A673 (cell line): ENCODE data around the gene AK5. TPM values are rescaled to one million over a fixed set of nuclear protein-coding genes. Genes with fewer than 3 reads are reported as not detected.

Experiments used
- BruUV-seq: library from RNA; stranded (reverse); fragments of 400-500 nt; replicated peaks from 2 replicates; lab custom pipeline; 2021; lab: Mats Ljungman, UMichigan
- CTCF ChIA-PET: fragments of 300-600 bp; sonication (Branson Sonifier 250); formaldehyde crosslinking; loops from one replicate; lab custom pipeline; 2022; ENCODE audit warnings: antibody characterized with exemption; lab: Charles Lee
- POLR2A ChIA-PET: fragments of 300-600 bp; sonication (Branson Sonifier 250); formaldehyde crosslinking; loops from one replicate; lab custom pipeline; 2022; ENCODE audit warnings: antibody characterized with exemption; ENCODE audit not compliant: low non-redundant PET; lab: Charles Lee
- DNase-seq: peaks from one replicate; pipeline ENCODE4 v3.0.0-alpha.2; 2015; ENCODE audit warnings: low spot score
- H3K27ac ChIP-seq: fragments of 200-600 bp; sonication (generic); 2 replicates; pipeline ENCODE4 v1.5.1; 2016; ENCODE audit warnings: mixed run types, low read depth, mild to moderate bottlenecking, mixed read lengths, antibody characterized with exemption, low read length; ENCODE audit not compliant: poor library complexity, severe bottlenecking
- H3K27me3 ChIP-seq: fragments of 200-600 bp; sonication (generic); replicated peaks from 2 replicates; pipeline ENCODE4 v1.6.1; 2017; ENCODE audit warnings: mixed run types, low read depth, mild to moderate bottlenecking, mixed read lengths, antibody characterized with exemption, low read length; ENCODE audit not compliant: insufficient read depth, poor library complexity
- H3K36me3 ChIP-seq: fragments of 200-600 bp; sonication (generic); 2 replicates; pipeline ENCODE4 v1.6.1; 2016; ENCODE audit warnings: mixed run types, mild to moderate bottlenecking, mixed read lengths, antibody characterized with exemption, low read length; ENCODE audit not compliant: insufficient read depth, poor library complexity, severe bottlenecking
- H3K4me1 ChIP-seq: fragments of 200-600 bp; sonication (generic); 2 replicates; pipeline ENCODE4 v1.6.1; 2017; ENCODE audit warnings: mixed run types, mild to moderate bottlenecking, mixed read lengths, antibody characterized with exemption, low read length; ENCODE audit not compliant: insufficient read depth, poor library complexity, severe bottlenecking
- H3K4me3 ChIP-seq: fragments of 200-600 bp; sonication (generic); 2 replicates; pipeline ENCODE4 v1.5.1; 2016; ENCODE audit warnings: low read depth, mixed run types, mild to moderate bottlenecking, mixed read lengths, low read length; ENCODE audit not compliant: poor library complexity, severe bottlenecking
- H3K9me3 ChIP-seq: fragments of 200-600 bp; sonication (generic); 2 replicates; pipeline ENCODE4 v1.6.1; 2016; ENCODE audit warnings: mixed run types, low read depth, mild to moderate bottlenecking, mixed read lengths, antibody characterized with exemption, low read length; ENCODE audit not compliant: poor library complexity, severe bottlenecking
- EZH2 ChIP-seq: fragments of 200-600 bp; sonication (generic); IDR thresholded peaks from 2 replicates; pipeline ENCODE4 v1.6.1; 2017; ENCODE audit warnings: borderline replicate concordance, low read depth, mild to moderate bottlenecking, mixed read lengths, antibody characterized with exemption, low read length; ENCODE audit not compliant: poor library complexity, severe bottlenecking
- intact Hi-C: fragments of 100-400 bp; cut with micrococcal nuclease; formaldehyde crosslinking; loops from one replicate; pipeline ENCODE4 v1.10.0; 2022; ENCODE audit not compliant: unreplicated experiment
- total RNA-seq: library from RNA; stranded (reverse); gene quantifications from 2 replicates; pipeline ENCODE4 v1.2.3, GENCODE V29; 2021
- TF ChIP-seq, protein P1 (sequence below): fragments of 300-800, 200-600 bp; sonication (generic); conservative IDR thresholded peaks from 2 replicates; pipeline ENCODE4 v1.5.1; 2017; ENCODE audit warnings: low read depth, mild to moderate bottlenecking, antibody characterized with exemption, low read length, moderate library complexity, mixed read lengths

AK5 gene
- total RNA-seq, 1 experiment from 2014 or later, result 0.47 TPM

DNA sequence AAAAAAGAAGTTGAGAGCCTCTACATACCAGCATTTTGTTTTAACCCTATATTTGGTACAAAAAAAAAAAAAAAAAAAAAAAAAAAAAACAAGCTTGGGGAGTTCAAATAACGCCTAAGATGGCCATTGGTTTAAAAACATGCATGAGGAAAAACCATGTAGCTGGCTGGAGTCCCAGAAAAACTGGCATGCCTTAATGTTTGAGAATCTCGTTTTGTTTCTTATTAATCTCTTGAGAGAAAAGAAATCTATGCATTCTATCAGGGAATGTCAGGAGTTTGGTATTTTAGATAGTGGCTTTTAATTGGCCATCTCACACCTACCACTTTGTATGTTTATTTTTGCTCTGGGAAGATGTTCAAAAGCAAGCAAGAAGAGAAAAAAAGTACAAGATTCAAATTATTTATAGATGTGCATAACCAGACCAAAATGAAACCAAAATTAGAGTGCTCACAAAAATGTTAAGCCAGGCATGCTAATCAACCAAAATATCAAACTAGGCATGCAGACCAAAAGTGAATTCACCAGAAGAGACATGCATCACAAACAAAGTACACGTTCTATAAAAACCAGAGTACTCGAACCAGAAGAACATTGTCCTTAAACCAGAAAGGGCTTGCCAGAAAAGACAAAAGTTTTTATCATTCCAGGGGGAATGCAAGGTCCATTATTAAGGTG, 156.6 kb downstream of the AK5 start:
- BruUV-seq, result no TSS peak
- H3K36me3 ChIP-seq, result no peaks in the 10 kb centered on the region
- no peak overlapping the region for H3K27ac ChIP-seq
- no peaks in the 10 kb centered on the region for H3K9me3 ChIP-seq
- TF ChIP-seq, protein P1, sequence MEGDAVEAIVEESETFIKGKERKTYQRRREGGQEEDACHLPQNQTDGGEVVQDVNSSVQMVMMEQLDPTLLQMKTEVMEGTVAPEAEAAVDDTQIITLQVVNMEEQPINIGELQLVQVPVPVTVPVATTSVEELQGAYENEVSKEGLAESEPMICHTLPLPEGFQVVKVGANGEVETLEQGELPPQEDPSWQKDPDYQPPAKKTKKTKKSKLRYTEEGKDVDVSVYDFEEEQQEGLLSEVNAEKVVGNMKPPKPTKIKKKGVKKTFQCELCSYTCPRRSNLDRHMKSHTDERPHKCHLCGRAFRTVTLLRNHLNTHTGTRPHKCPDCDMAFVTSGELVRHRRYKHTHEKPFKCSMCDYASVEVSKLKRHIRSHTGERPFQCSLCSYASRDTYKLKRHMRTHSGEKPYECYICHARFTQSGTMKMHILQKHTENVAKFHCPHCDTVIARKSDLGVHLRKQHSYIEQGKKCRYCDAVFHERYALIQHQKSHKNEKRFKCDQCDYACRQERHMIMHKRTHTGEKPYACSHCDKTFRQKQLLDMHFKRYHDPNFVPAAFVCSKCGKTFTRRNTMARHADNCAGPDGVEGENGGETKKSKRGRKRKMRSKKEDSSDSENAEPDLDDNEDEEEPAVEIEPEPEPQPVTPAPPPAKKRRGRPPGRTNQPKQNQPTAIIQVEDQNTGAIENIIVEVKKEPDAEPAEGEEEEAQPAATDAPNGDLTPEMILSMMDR, result no peak
- TF ChIP-seq EZH2, result no peak
- H3K4me1 ChIP-seq, result peaks cover 9% of the 10 kb centered on the region
- no peak overlapping the region for H3K4me3 ChIP-seq
- peak; percentile 58 for DNase-seq
- H3K27me3 ChIP-seq, result no peaks in the 10 kb centered on the region
- intact Hi-C loops, result no loop called here
- ChIA-PET POLR2A (no interaction called here), CTCF (no interaction called here)

DNA sequence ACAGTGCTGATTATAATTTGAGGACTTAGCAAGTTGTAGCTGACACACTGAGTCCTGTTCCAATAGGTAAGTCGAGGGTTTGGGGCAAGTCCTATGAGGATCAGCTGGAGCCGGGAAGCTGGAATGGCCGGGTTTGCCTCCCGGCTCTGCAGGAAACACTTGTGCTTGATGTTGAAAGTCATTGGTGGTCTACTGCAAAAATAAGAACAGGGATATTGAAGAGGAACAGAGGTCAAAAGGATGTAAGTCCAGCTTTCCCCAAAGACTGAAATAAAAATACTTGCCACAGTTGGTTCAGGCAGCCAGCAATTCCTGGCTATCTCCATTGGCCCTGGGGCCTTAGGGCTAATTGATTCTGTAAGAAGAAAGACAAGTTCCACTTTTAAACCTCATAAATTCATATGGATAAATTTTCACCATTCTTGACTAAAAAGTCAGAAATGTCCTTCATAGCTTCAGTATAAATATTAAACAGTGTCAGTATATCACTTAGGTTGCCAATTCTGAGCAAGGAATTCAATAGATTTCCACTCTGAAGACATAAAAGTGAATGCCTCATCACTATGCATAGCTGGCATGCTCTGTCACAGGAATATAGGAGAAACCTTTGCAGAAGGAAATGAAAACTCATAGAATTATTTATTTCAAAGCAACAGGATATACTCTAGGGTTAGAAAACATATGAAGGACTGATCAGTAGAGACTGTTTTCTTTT, 165.2 kb downstream of the AK5 start:
- TF ChIP-seq EZH2, result no peak
- Histone ChIP-seq H3K27ac (no peak overlapping the region), H3K4me1 (no peaks in the 10 kb centered on the region), H3K4me3 (no peak overlapping the region), H3K9me3 (peaks cover 3% of the 10 kb centered on the region), H3K27me3 (no peaks in the 10 kb centered on the region), H3K36me3 (no peaks in the 10 kb centered on the region)
- DNase-seq, result no peak
- POLR2A ChIA-PET, result no interaction called here
- intact Hi-C loops, result no loop called here
- CTCF ChIA-PET, result no interaction called here
- BruUV-seq, result no TSS peak

DNA sequence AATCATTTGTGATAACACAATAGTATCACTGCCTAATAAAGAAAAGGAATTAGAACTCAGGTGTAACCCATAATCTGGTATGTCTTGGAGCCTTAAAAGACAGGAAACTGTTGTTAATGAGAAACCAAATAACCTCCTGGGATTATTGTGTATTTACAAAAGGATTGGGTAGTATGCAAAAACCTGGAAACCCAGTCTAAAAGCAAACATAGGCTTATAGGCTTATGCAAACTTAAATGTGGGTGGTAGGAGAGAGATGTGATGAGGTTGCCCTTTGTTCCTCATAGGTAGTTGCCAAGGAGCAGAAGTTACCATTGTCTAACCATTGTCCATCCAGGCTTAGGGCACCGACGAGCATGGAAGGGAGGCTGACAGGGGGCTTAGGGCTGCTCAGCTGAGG, 165.8 kb downstream of the AK5 start:
- H3K4me1 ChIP-seq, result no peaks in the 10 kb centered on the region
- no peak for DNase-seq
- TF ChIP-seq EZH2, result no peak
- TF ChIP-seq, protein P1, result no peak
- H3K36me3 ChIP-seq, result no peaks in the 10 kb centered on the region
- no TSS peak for BruUV-seq
- no peak overlapping the region for H3K4me3 ChIP-seq
- ChIA-PET CTCF (no interaction called here), POLR2A (no interaction called here)
- intact Hi-C loops, result no loop called here
- no peaks in the 10 kb centered on the region for H3K27me3 ChIP-seq
- peaks cover 3% of the 10 kb centered on the region for H3K9me3 ChIP-seq
- no peak overlapping the region for H3K27ac ChIP-seq
